Loucy (cell line): ENCODE results near the gene PEAK3.

ENCODE experiments used
- CTCF ChIP-seq: fragments of 200-600 bp; sonication (generic); conservative IDR thresholded peaks from 2 replicates; pipeline ENCODE4 v1.5.1; 2014; ENCODE audit warnings: mild to moderate bottlenecking, antibody characterized with exemption, low read length
- EZH2phosphoT487 ChIP-seq: fragments of 200-600 bp; IDR thresholded peaks from 2 replicates; pipeline ENCODE4 v1.6.1; 2018; ENCODE audit warnings: antibody characterized with exemption, mild to moderate bottlenecking, moderate library complexity, borderline replicate concordance

DNA sequence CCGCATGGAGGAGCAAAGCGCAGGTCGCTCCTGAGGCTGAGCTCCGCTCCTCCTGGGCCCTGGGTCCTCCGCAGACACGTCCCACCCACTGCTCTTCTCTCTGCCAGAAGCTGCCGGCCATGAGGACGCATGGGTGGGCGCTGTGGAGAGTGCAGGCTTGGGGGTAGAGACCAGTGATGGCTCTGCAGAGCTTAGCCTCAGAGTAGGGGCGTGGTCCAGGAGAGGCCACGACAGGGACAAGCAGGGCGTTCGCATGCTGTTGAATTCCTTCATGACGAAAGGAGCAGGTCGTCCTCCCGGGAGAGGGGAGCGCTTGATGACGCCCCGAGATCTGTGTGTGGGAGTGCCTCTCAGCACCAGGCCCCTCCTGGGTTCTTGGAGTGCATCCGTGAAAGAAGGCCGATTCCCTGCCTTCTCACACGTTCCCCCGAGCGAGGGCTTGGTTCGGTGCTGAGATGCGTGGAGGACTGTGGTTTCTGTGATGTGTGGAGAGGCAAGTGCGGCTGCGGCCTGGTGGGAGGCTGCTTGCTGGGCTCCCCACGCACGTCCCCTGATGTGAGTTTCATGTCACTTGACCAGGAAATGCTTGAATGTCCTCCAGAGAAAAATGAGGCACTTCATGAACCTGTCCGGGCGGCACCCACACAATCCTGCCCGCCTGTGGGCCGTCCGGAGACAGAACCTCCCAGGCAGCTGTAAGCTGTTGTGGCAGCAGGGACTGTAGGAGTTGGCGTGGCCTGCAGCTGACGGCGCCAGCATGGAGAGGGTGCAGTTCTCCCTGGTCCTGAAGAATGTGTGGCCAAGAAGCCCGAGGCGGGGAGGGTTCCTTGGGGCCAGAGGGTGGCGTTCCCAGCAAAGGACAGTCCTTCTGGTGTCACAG is 40.9 kb downstream of the PEAK3 start:
- TF ChIP-seq CTCF (no peak), EZH2phosphoT487 (no peak)
